GM18526 (cell line): ENCODE measurements around the gene PRAF2.

Experiments
- POLR2A ChIP-seq: IDR thresholded peaks from 3 replicates; pipeline ENCODE4 v1.6.1; 2011; ENCODE audit not compliant: insufficient read length; ENCODE audit errors: extremely low read depth

PRAF2 gene

GRCh38 chrX:49073601-49074575 is at the start of gene PRAF2:
TSS of gene PRAF2 (minus strand) at chrX:49074002. CDS start at chrX:49073987, 15 bp downstream.
- no peak for TF ChIP-seq POLR2A

GRCh38 chrX:49122499-49122898 is 48.7 kb upstream of the PRAF2 start:
- TF ChIP-seq POLR2A: no peak

GRCh38 chrX:49120091-49120490 is 46.3 kb upstream of the PRAF2 start:
- TF ChIP-seq POLR2A: no peak

GRCh38 chrX:49117581-49117980 is 43.8 kb upstream of the PRAF2 start:
- TF ChIP-seq POLR2A: no peak

GRCh38 chrX:49116716-49117115 is 42.9 kb upstream of the PRAF2 start:
- no peak for TF ChIP-seq POLR2A

GRCh38 chrX:49116076-49116475 is 42.3 kb upstream of the PRAF2 start:
- TF ChIP-seq POLR2A: no peak

GRCh38 chrX:49111791-49112190 is 38.0 kb upstream of the PRAF2 start:
- no peak for TF ChIP-seq POLR2A

- no peak for TF ChIP-seq POLR2A
Observed at GRCh38 chrX:49110417-49110816, 36.6 kb upstream of the PRAF2 start.

- no peak for TF ChIP-seq POLR2A
Observed at GRCh38 chrX:49108641-49109040, 34.8 kb upstream of the PRAF2 start.

- TF ChIP-seq POLR2A: no peak
Observed at GRCh38 chrX:49106930-49107329, 33.1 kb upstream of the PRAF2 start.

GRCh38 chrX:49106296-49106695 is 32.5 kb upstream of the PRAF2 start:
- TF ChIP-seq POLR2A: no peak

GRCh38 chrX:49103637-49104036 is 29.8 kb upstream of the PRAF2 start:
- TF ChIP-seq POLR2A: no peak

- no peak for TF ChIP-seq POLR2A
Observed at GRCh38 chrX:49102190-49102589, 28.4 kb upstream of the PRAF2 start.

- TF ChIP-seq POLR2A: no peak
Observed at GRCh38 chrX:49101629-49101984, 27.8 kb upstream of the PRAF2 start.

- TF ChIP-seq POLR2A: peak; percentile 73
Observed at GRCh38 chrX:49100704-49101628, 27.2 kb upstream of the PRAF2 start.

GRCh38 chrX:49096419-49096818 is 22.6 kb upstream of the PRAF2 start:
- no peak for TF ChIP-seq POLR2A
